Adrenal gland (tissue), 12 donors: ENCODE measurements around the gene TMEM232. TPM values are rescaled to one million over a fixed set of nuclear protein-coding genes. Genes with fewer than 3 reads are reported as not detected.
A peak's percentile ranks its signal among the peaks of the same experiment; 100 is the strongest.

ENCODE experiments used
- DNase-seq, 7 donors: peaks; one replicate each; pipeline ENCODE4 v3.0.0-alpha.2; 2019 to 2020
- H3K27ac ChIP-seq, 5 donors: fragments of 200-600 bp; sonication (generic) in 4 of 5; 1 replicate in 3 of 5; 2 replicates in 2 of 5; pipeline versions ENCODE4 v1.5.1 to v1.8.0; 2016 to 2020; ENCODE audit warnings: mild to moderate bottlenecking in 1 of 5
- H3K27me3 ChIP-seq: fragments of 200-600 bp; 2 replicates; pipeline ENCODE4 v1.8.0; 2021
- H3K36me3 ChIP-seq, 2 donors: fragments of 200-600 bp; replicated peaks in 1 of 2; 1 replicate in 1 of 2; 2 replicates in 1 of 2; pipeline versions ENCODE4 v1.5.1 to v1.8.0; 2018 to 2022
- H3K4me1 ChIP-seq, 2 donors: fragments of 200-600 bp; replicated peaks in 1 of 2; 1 replicate in 1 of 2; 2 replicates in 1 of 2; pipeline versions ENCODE4 v1.5.1 to v1.8.0; 2018 to 2021
- H3K4me3 ChIP-seq, 4 donors: fragments of 200-600 bp; sonication (generic) in 3 of 4; one replicate each; pipeline ENCODE4 v1.5.1; 2016 to 2018
- H3K9me3 ChIP-seq, 3 donors: fragments of 200-600 bp; sonication (generic) in 1 of 3; replicated peaks in 1 of 3; 1 replicate in 2 of 3; 2 replicates in 1 of 3; pipeline versions ENCODE4 v1.5.1 to v1.8.0; 2016 to 2021
- POLR2A ChIP-seq, 2 donors: fragments of 450-650 bp; IDR thresholded peaks; one replicate each; pipeline ENCODE4 v1.6.1; 2017; ENCODE audit warnings: antibody characterized with exemption in 2 of 2, mild to moderate bottlenecking in 2 of 2, moderate library complexity in 1 of 2
- WGBS, 4 donors: extraction: QIAGEN DNeasy Blood & Tissue Kit in 2 of 4; methylation state at CpG; one replicate each; pipeline versions ENCODE4 v1.1.5 to v1.1.7; 2013 to 2017; 5-methylcytosine and 5-hydroxymethylcytosine counted together
- intact Hi-C, 2 donors: fragments of 100-400 bp; cut with DNase I; formaldehyde crosslinking; loops; one replicate each; pipeline versions ENCODE4 v1.14.1 to v1.15.0; 2022 to 2023
- polyA plus RNA-seq, 3 donors: library from polyadenylated mRNA; stranded (reverse); fragments of 200-250 nt in 2 of 3; fragments of 350-450 nt in 1 of 3; fragmentation: Illumina TruSeq in 1 of 3; extraction: RNeasy Lipid Tissue Mini Kit (QIAGEN cat#74804) in 1 of 3; gene quantifications; one replicate each; pipeline ENCODE4 v1.2.3, GENCODE V29; 2013 to 2014
- total RNA-seq, 9 donors: library from RNA; depleted of rRNA in 4 of 9; stranded (reverse); fragments of >200 nt in 4 of 9; fragments of 120-200 nt in 1 of 9; fragmentation: NEBNext Ultra II Directional in 1 of 9; extraction: Animal tissue kit (Norgen Biotek cat#: 25700) in 1 of 9; gene quantifications; one replicate each; pipeline versions ENCODE4 v1.1.0 to v1.2.4, GENCODE V29; 2013 to 2023
- TF ChIP-seq, protein P1 (sequence below), 6 experiments: fragments of 450-650 bp in 4 of 6; fragments of 200-600 bp in 2 of 6; sonication (generic) in 1 of 6; IDR thresholded peaks; 1 replicate in 5 of 6; 2 replicates in 1 of 6; pipeline versions ENCODE4 v1.5.1 to v1.8.0; 2016 to 2021; ENCODE audit warnings: antibody characterized with exemption in 6 of 6, mild to moderate bottlenecking in 2 of 6, moderate library complexity in 1 of 6
- donor health status: healthy with polysubstance abuse.
- donor health status: Bipolar disorder and iron deficiency.
- donor health status: DM: yes; HTN: yes; CAD: no.
- donor health status: DM: no; HTN: no; CAD: no.
- donor health status: DM: no; HTN: no; CAD: no.
- donor health status: DM: yes; HTN: yes; CAD: no.

Gene TMEM232
- total and polyA plus RNA-seq, 12 donors, result 0.96 to 16.6 (median 4.5) TPM

DNA sequence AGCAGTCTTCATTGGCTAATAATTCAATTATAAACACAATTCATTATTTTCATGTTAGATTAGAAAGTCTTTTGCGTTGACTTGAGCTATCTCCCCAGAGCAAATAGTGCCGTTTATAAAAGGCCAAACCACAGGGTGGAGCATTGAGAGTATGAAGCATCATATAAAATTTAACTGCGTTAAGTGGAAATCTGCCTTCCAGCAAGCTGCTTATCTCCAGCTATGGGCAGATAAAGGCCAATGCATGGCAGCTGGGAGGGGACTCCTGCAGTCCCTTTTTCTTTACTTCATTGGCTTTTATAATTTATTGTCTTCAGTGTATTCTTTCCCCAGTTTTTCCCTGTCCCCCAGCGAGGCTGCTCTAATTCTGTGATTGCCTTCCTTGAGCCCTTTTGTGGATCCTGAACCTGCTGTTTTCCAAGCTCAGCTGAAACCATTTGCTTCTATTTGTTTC lies 113.7 kb downstream of the TMEM232 start:
- TF ChIP-seq, protein P1, sequence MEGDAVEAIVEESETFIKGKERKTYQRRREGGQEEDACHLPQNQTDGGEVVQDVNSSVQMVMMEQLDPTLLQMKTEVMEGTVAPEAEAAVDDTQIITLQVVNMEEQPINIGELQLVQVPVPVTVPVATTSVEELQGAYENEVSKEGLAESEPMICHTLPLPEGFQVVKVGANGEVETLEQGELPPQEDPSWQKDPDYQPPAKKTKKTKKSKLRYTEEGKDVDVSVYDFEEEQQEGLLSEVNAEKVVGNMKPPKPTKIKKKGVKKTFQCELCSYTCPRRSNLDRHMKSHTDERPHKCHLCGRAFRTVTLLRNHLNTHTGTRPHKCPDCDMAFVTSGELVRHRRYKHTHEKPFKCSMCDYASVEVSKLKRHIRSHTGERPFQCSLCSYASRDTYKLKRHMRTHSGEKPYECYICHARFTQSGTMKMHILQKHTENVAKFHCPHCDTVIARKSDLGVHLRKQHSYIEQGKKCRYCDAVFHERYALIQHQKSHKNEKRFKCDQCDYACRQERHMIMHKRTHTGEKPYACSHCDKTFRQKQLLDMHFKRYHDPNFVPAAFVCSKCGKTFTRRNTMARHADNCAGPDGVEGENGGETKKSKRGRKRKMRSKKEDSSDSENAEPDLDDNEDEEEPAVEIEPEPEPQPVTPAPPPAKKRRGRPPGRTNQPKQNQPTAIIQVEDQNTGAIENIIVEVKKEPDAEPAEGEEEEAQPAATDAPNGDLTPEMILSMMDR (IDR thresholded peaks at IDR 0.05), result no peak
- TF ChIP-seq POLR2A (IDR thresholded peaks at IDR 0.05), result no peak
- no peaks in the 10 kb centered on the region for H3K4me1 ChIP-seq

DNA sequence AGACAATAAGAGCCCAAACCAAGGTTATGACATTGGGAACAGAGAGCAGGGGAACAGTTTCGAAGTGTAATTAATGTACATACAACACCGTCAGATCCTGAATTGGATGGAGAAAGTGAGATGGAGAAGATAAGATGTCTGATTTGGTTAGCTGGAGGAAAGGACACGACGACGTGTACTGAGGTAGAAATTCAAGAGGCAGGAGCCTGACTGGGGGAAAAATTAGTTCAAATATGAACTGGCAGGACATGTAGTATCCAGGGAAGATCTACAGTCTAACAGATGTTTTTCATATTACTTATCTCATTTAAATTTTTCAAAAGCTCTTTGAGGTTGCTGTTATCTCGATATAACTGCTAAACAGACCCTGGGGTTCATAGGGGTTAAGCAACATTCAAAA lies 114.7 kb downstream of the TMEM232 start:
- 83 to 89% (median 85%) methylated on average over 6 of the region's 6 CpGs for WGBS, 4 donors
- no peaks in the 10 kb centered on the region for H3K9me3 ChIP-seq
- intact Hi-C loops, result no loop called here
- H3K36me3 ChIP-seq, result no peaks in the 10 kb centered on the region
- no peak overlapping the region for H3K4me3 ChIP-seq
- H3K27me3 ChIP-seq, result no peaks in the 10 kb centered on the region
- no peaks in the 10 kb centered on the region for H3K4me1 ChIP-seq
- DNase-seq, result no peak
- TF ChIP-seq POLR2A (IDR thresholded peaks at IDR 0.05), result no peak
- TF ChIP-seq, protein P1 (IDR thresholded peaks at IDR 0.05), result no peak
- H3K27ac ChIP-seq, result no peak overlapping the region

More for the DNA sequence above, 113.7 kb downstream of the TMEM232 start:
- intact Hi-C loops, result no loop called here
- H3K27ac ChIP-seq, result no peak overlapping the region
- no peaks in the 10 kb centered on the region for H3K9me3 ChIP-seq
- no peaks in the 10 kb centered on the region for H3K27me3 ChIP-seq
- no peak overlapping the region for H3K4me3 ChIP-seq
- no peaks in the 10 kb centered on the region for H3K36me3 ChIP-seq
- 72 to 79% (median 73%) methylated on average over 4 of the region's 4 CpGs for WGBS, 4 donors
- no peak for DNase-seq

DNA sequence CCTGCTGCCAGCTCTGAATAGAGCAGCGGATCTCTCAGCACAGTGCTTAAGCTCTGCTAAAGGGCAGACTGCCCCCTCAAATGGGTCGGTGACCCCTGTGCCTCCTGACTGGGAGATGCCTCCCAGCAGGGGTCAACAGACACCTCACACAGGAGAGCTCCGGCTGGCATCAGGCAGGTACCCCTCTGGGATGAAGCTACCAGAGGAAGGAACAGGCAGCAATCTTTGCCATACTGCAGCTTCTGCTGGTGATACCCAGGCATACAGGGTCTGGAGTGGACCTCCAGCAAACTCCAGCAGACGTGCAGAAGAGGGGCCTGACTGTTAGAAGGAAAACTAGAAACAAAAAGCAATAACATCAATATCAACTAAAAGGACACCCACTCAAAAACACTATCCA lies 131.6 kb downstream of the TMEM232 start:
- H3K27ac ChIP-seq, result no peak overlapping the region
- DNase-seq, result no peak
- 77 to 92% (median 88%) methylated on average over 1 to 4 of the region's 4 CpGs for WGBS, 4 donors
- TF ChIP-seq, protein P1 (IDR thresholded peaks at IDR 0.05), result no peak
- TF ChIP-seq POLR2A (IDR thresholded peaks at IDR 0.05), result no peak
- no peaks in the 10 kb centered on the region for H3K4me1 ChIP-seq
- H3K36me3 ChIP-seq, result no peaks in the 10 kb centered on the region
- no peaks in the 10 kb centered on the region for H3K9me3 ChIP-seq
- intact Hi-C loops, result no loop called here
- H3K27me3 ChIP-seq, result no peaks in the 10 kb centered on the region
- H3K4me3 ChIP-seq, result no peak overlapping the region

DNA sequence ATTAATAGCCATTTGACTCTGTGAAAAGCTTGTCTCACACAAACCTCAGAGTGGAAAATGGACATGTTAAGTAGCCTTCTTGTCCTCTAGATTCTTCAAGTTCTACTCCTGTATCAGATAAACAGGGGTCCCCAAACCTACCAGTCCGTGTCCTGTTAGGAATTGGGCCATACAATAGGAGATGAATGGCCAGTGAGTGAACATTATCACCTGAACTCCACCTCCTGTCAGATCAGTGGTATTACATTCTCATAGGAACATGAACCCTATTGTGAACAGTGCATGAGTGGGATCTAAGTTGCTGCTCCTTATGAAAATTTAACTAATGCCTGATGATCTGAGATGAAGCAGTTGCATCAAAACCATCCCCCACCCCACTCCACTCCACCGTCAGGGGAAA lies 136.3 kb downstream of the TMEM232 start:
- Histone ChIP-seq H3K9me3 (no peaks in the 10 kb centered on the region), H3K4me3 (no peak overlapping the region), H3K27ac (no peak overlapping the region), H3K4me1 (no peaks in the 10 kb centered on the region), H3K36me3 (no peaks in the 10 kb centered on the region), H3K27me3 (no peaks in the 10 kb centered on the region)
- intact Hi-C loops, result no loop called here
- no peak for TF ChIP-seq POLR2A (IDR thresholded peaks at IDR 0.05)
- TF ChIP-seq, protein P1 (IDR thresholded peaks at IDR 0.05), result peak; percentile 32 to 61 (median 38)
- DNase-seq, result no peak
- WGBS, 4 donors, result 23 to 50% (median 33%) methylated on average over 2 of the region's 2 CpGs
